ENCODE data around the gene FBXL16.
A peak's percentile ranks its signal among the peaks of the same experiment; 100 is the strongest.

DNA sequence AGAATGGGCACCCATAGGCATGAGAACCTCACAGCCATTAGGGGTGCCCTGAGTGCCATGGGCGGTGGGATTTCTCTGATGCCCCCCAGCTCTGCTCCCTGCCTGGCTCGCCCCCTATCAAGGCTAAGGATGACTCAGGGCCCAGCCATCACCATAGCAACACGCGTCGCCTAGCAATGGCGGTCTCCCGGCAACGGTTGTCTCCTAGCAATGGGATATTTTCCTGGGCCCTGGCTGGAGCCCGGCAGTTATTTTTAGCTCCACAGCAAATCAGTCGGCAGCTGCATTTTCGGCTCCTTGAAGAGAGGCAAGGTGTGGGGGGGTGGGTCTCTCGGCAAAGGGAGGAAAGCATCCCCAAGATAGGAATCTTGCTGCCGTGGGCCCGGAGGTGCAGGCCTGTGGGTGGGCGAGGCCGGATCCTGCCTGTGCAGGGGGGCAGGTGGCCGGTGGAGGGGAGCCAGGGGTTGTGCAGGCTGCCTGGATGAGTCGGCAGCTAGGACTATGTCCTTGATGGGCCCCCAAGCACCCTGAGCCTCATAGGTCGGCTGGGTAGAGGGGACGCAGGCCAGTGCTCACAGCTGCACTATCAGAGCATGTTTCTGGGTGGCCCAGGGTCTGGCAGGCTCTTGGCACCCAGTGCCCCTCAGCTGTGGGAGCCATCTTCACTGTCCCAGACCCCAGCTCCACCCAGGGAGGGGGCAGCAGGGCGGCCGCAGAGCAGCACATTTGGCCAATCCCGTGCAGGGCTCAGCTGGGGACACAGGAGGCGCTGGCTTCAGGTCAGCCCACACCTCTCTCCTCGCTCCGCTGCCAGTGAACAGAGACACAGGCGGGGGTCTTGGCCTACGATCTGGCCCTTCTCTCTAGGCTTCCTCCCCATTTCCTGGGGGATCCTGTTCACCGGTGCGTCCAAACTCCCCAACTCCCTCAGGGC, 4.2 kb upstream of the FBXL16 start:
- TF ChIP-seq, protein P1, sequence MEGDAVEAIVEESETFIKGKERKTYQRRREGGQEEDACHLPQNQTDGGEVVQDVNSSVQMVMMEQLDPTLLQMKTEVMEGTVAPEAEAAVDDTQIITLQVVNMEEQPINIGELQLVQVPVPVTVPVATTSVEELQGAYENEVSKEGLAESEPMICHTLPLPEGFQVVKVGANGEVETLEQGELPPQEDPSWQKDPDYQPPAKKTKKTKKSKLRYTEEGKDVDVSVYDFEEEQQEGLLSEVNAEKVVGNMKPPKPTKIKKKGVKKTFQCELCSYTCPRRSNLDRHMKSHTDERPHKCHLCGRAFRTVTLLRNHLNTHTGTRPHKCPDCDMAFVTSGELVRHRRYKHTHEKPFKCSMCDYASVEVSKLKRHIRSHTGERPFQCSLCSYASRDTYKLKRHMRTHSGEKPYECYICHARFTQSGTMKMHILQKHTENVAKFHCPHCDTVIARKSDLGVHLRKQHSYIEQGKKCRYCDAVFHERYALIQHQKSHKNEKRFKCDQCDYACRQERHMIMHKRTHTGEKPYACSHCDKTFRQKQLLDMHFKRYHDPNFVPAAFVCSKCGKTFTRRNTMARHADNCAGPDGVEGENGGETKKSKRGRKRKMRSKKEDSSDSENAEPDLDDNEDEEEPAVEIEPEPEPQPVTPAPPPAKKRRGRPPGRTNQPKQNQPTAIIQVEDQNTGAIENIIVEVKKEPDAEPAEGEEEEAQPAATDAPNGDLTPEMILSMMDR (IDR thresholded peaks at IDR 0.05), result peak; percentile 15
- TF ChIP-seq EZH2 (IDR thresholded peaks at IDR 0.05), result no peak
